Measurements from ENCODE around the gene KIF5C. TPM values are rescaled to one million over a fixed set of nuclear protein-coding genes. Genes with fewer than 3 reads are reported as not detected.

Gene KIF5C
- total RNA-seq, 2 donors from 2014 or later: 1.6 to 3.4 TPM

DNA sequence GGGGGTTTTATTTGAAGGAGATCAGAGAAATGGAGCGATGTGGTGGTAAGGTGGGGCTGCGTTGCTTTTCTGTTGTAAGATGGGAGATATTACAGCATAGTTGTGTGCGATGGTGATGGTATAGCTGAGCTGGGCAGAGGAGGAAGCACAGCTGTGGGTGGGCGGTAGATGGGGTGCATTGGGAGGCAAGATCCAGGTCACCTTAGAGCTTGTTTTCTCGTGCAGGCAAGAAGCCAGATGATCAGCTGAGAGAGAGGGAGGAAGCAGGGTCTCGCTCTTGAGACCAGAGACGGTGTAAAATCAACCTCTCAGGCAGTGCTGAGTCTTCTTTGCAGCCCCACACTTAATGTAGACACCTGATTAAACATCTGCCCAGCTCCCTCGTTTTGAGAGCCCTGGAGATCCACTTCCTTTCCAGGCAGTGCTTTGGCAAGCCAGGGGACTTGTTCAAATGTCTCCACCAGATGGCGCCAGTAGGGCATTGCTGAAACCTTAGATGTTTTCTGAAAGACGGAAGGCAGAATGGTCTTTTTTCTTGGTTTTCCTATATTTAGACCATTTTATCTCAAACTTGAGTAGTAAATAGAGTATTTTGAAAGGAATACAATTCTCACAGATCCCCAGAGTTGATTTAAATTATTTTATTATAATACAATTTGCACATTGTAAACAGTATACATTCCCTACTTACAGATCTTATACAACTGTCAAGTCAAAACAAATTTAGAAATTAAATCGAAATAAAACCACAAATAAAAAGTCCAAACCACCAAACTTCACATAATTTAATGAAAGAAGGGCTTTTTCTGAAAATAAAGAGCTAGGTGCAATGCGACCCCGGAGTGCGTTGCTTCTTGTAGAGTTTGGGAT lies 142.3 kb downstream of the KIF5C start:
- no peaks in the 10 kb centered on the region for H3K9me3 ChIP-seq
- DNase-seq: peak; percentile 87
- no peaks in the 10 kb centered on the region for H3K27me3 ChIP-seq
- H3K4me1 ChIP-seq: no peaks in the 10 kb centered on the region
- intact Hi-C loops (cut with DNase I): loop anchor here (5.0 kb wide), 2 partner anchors 300 to 540 kb away; no protein-coding TSS in a partner anchor
- H3K4me3 ChIP-seq: no peak overlapping the region
- TF ChIP-seq, protein P1, sequence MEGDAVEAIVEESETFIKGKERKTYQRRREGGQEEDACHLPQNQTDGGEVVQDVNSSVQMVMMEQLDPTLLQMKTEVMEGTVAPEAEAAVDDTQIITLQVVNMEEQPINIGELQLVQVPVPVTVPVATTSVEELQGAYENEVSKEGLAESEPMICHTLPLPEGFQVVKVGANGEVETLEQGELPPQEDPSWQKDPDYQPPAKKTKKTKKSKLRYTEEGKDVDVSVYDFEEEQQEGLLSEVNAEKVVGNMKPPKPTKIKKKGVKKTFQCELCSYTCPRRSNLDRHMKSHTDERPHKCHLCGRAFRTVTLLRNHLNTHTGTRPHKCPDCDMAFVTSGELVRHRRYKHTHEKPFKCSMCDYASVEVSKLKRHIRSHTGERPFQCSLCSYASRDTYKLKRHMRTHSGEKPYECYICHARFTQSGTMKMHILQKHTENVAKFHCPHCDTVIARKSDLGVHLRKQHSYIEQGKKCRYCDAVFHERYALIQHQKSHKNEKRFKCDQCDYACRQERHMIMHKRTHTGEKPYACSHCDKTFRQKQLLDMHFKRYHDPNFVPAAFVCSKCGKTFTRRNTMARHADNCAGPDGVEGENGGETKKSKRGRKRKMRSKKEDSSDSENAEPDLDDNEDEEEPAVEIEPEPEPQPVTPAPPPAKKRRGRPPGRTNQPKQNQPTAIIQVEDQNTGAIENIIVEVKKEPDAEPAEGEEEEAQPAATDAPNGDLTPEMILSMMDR (IDR thresholded peaks at IDR 0.05): peak; percentile 93
- no peak overlapping the region for H3K9ac ChIP-seq (ENCODE audit: low read depth in 2 of 2, low read length in 2 of 2)
- no peak overlapping the region for H3K27ac ChIP-seq
- no peaks in the 10 kb centered on the region for H3K36me3 ChIP-seq

DNA sequence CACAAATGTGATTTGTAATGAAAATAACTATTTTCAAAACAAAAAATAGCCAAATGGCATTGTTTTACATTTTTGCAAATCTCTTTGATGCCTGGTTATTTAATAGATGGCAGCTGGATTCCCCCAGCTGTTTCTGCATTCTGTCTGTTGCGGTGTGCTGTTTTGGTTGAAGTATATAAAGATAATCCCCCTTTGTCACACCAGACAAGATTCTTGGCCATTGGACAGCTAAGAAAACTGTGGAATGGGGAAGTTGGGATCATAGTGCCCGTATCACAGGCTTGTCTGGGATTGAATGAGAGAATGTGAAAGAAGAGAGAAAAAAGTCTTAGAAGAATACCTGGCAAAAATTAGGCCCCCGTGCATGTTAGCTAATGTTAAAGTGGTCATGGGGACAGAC lies 144.0 kb downstream of the KIF5C start:
- Histone ChIP-seq H3K27me3 (no peaks in the 10 kb centered on the region), H3K4me1 (no peaks in the 10 kb centered on the region), H3K9ac (ENCODE audit: low read depth in 2 of 2, low read length in 2 of 2) (no peak overlapping the region), H3K4me3 (no peak overlapping the region), H3K9me3 (no peaks in the 10 kb centered on the region), H3K27ac (no peak overlapping the region), H3K36me3 (no peaks in the 10 kb centered on the region)
- TF ChIP-seq, protein P1 (IDR thresholded peaks at IDR 0.05): no peak
- intact Hi-C loops (cut with DNase I): loop anchor here (5.0 kb wide), 2 partner anchors 298 to 538 kb away; no protein-coding TSS in a partner anchor
- no peak for DNase-seq

DNA sequence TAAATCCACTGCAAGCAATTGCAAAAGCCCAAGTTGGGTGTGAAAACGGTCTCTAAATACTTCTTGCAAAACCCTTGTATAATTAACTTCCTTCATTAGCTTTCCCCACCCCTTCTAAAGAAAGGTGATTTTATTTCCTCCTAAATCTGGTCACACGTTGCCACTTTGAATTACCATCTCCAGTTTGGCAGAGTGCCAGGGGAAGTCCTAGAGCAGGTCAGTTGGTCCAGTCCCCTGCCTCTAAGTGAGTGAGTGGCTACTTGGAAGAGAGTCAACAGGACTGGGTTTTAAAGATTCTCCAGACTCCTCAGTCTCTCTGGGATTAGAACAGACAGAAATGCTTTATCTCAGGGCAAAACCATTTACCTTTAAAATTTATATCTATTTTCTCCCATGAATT lies 144.7 kb downstream of the KIF5C start:
- H3K27ac ChIP-seq: peak overlapping the region; percentile 10
- no peaks in the 10 kb centered on the region for H3K36me3 ChIP-seq
- peak; percentile 62 for DNase-seq
- intact Hi-C loops (cut with DNase I): loop anchor here (5.0 kb wide), 2 partner anchors 298 to 538 kb away; no protein-coding TSS in a partner anchor
- H3K9ac ChIP-seq (ENCODE audit: low read depth in 2 of 2, low read length in 2 of 2): no peak overlapping the region
- no peaks in the 10 kb centered on the region for H3K9me3 ChIP-seq
- H3K27me3 ChIP-seq: no peaks in the 10 kb centered on the region
- TF ChIP-seq, protein P1 (IDR thresholded peaks at IDR 0.05): no peak
- H3K4me1 ChIP-seq: no peaks in the 10 kb centered on the region
- no peak overlapping the region for H3K4me3 ChIP-seq

DNA sequence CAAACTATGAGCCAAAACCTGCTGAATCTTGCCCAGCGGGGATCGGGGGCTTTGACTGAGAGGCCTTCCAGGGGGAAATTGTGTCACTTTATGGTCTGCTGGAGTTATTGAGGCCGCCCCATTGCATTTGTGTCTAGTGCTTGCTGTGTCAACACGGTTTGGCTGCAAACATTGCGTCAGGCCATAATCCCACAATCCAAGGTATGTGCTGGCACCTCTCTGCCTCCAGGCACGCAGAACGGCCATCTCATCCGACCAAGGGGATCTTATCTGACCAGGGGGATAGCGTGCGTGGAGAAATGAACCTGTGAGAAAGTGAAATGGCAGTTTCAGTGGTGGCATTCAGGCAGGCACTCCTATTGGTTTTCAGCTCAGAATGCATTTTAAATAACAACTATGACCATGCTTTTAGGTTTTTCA lies 145.4 kb downstream of the KIF5C start:
- Histone ChIP-seq H3K4me1 (no peaks in the 10 kb centered on the region), H3K36me3 (no peaks in the 10 kb centered on the region), H3K27me3 (no peaks in the 10 kb centered on the region), H3K27ac (peak overlapping the region; percentile 10), H3K4me3 (no peak overlapping the region), H3K9ac (ENCODE audit: low read depth in 2 of 2, low read length in 2 of 2) (no peak overlapping the region), H3K9me3 (no peaks in the 10 kb centered on the region)
- TF ChIP-seq, protein P1 (IDR thresholded peaks at IDR 0.05): no peak
- intact Hi-C loops (cut with DNase I): no loop called here
- peak; percentile 70 for DNase-seq

DNA sequence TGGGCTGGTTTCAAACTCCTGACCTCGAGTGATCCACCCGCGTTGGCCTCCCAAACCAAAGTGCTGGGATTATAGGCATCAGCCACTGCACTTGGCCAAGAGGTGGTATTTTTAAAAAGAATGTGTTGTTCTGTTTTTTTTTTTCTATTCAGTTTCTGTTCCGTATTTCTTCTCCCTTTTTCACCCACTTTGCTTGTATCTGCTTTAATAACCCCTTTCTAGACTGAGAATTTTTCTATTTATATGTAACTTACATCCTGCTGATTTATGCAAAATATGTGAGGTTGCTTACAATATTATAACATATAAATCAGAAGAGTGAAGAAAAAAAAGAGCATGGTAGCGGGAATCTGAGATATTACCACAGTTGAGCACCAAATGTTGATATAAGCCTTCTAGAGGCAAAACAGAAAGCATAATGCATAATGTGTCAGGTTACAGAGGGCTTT lies 146.3 kb downstream of the KIF5C start:
- H3K4me3 ChIP-seq: no peak overlapping the region
- no peaks in the 10 kb centered on the region for H3K9me3 ChIP-seq
- no peak for DNase-seq
- H3K9ac ChIP-seq (ENCODE audit: low read depth in 2 of 2, low read length in 2 of 2): no peak overlapping the region
- TF ChIP-seq, protein P1 (IDR thresholded peaks at IDR 0.05): no peak
- intact Hi-C loops (cut with DNase I): no loop called here
- no peaks in the 10 kb centered on the region for H3K4me1 ChIP-seq
- no peaks in the 10 kb centered on the region for H3K27me3 ChIP-seq
- H3K36me3 ChIP-seq: no peaks in the 10 kb centered on the region
- H3K27ac ChIP-seq: no peak overlapping the region

Measured in colonic mucosa (tissue), 4 donors.